ENCODE results near the gene TULP4. TPM values are rescaled to one million over a fixed set of nuclear protein-coding genes. Genes with fewer than 3 reads are reported as not detected.
"Not testable (repeated sequence)": the region's sequence is repeated elsewhere in the genome, so short reads cannot be mapped to it uniquely, and the experiment has no call there.

TULP4 gene
- total and polyA plus RNA-seq, 7 donors, result 2.4 to 142 (median 98.7) TPM

- Histone ChIP-seq H3K4me1 (peaks cover 0 to 14% (median 10%) of the 10 kb centered on the region in 4 donors), H3K27ac (no peak overlapping the region), H3K36me3 (no peaks in the 10 kb centered on the region), H3K27me3 (peaks cover 11 to 64% (median 20%) of the 10 kb centered on the region in 3 donors), H3K9me3 (no peaks in the 10 kb centered on the region), H3K4me3 (peak overlapping the region in 2 of 4 donors; percentile 30)
- DNase-seq, result no peak
- intact Hi-C loops (cut with DNase I), result loop anchor here (5.0 kb wide), 1 partner anchor 296 kb away; no protein-coding TSS in a partner anchor
- TF ChIP-seq, protein P1, sequence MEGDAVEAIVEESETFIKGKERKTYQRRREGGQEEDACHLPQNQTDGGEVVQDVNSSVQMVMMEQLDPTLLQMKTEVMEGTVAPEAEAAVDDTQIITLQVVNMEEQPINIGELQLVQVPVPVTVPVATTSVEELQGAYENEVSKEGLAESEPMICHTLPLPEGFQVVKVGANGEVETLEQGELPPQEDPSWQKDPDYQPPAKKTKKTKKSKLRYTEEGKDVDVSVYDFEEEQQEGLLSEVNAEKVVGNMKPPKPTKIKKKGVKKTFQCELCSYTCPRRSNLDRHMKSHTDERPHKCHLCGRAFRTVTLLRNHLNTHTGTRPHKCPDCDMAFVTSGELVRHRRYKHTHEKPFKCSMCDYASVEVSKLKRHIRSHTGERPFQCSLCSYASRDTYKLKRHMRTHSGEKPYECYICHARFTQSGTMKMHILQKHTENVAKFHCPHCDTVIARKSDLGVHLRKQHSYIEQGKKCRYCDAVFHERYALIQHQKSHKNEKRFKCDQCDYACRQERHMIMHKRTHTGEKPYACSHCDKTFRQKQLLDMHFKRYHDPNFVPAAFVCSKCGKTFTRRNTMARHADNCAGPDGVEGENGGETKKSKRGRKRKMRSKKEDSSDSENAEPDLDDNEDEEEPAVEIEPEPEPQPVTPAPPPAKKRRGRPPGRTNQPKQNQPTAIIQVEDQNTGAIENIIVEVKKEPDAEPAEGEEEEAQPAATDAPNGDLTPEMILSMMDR (IDR thresholded peaks at IDR 0.05), result peak in 1 of 4 experiments; percentile 40
- TF ChIP-seq POLR2A (IDR thresholded peaks at IDR 0.05) (no peak), POLR2AphosphoS5 (IDR thresholded peaks at IDR 0.05) (no peak)
- 4 to 6% methylated on average over 18 of the region's 18 CpGs for WGBS, 2 donors
Measured at GRCh38 chr6:158518191-158519127, 206.2 kb downstream of the TULP4 start.

DNA sequence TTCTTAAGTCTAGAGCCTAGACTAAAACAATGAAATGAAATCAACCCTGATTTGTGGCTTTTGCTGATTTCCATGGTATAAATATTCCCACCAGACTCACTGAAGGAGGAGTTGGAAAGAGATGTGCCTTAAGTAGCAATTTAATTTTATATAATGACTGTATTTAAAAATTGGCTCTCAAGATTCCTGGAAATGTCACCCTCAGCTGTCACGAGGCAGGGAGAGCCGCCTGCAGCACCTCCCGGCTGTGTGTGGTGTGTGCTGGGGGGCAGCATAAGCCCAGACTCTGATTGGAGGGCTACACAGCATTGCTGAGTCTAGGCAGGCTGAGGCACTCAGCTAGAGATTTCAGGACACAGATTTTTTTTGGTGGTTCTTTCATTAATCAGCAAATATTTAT is 207.0 kb downstream of the TULP4 start:
- Histone ChIP-seq H3K36me3 (no peaks in the 10 kb centered on the region), H3K27ac (no peak overlapping the region), H3K4me3 (no peak overlapping the region), H3K4me1 (peaks cover 0 to 14% (median 10%) of the 10 kb centered on the region in 4 donors), H3K9me3 (no peaks in the 10 kb centered on the region), H3K27me3 (peaks cover 11 to 70% (median 22%) of the 10 kb centered on the region in 3 donors)
- TF ChIP-seq, protein P1 (IDR thresholded peaks at IDR 0.05), result no peak
- no peak for TF ChIP-seq EP300 (IDR thresholded peaks at IDR 0.05)
- no peak for TF ChIP-seq POLR2AphosphoS5 (IDR thresholded peaks at IDR 0.05)
- no peak for TF ChIP-seq POLR2A (IDR thresholded peaks at IDR 0.05)
- 74 to 79% methylated on average over 3 of the region's 3 CpGs for WGBS, 2 donors
- intact Hi-C loops (cut with DNase I), result loop anchor here (5.0 kb wide), 1 partner anchor 297 kb away; no protein-coding TSS in a partner anchor
- DNase-seq, result no peak

GRCh38 chr6:158519761-158520160 is 207.5 kb downstream of the TULP4 start:
- intact Hi-C loops (cut with DNase I), result loop anchor here (5.0 kb wide), 1 partner anchor 297 kb away; no protein-coding TSS in a partner anchor
- Histone ChIP-seq H3K27ac (no peak overlapping the region), H3K4me3 (no peak overlapping the region), H3K36me3 (no peaks in the 10 kb centered on the region), H3K4me1 (peaks cover 0 to 14% (median 10%) of the 10 kb centered on the region in 4 donors), H3K9me3 (no peaks in the 10 kb centered on the region), H3K27me3 (peaks cover 11 to 75% (median 26%) of the 10 kb centered on the region in 3 donors)
- DNase-seq, result no peak
- TF ChIP-seq EP300 (IDR thresholded peaks at IDR 0.05) (no peak), POLR2AphosphoS5 (IDR thresholded peaks at IDR 0.05) (no peak), POLR2A (IDR thresholded peaks at IDR 0.05) (no peak)
- TF ChIP-seq, protein P1 (IDR thresholded peaks at IDR 0.05), result no peak
- WGBS, 2 donors, result 66 to 85% methylated on average over 4 of the region's 4 CpGs

- peaks cover 11 to 78% (median 30%) of the 10 kb centered on the region in 3 donors for H3K27me3 ChIP-seq
Measured at GRCh38 chr6:158520975-158521374, 208.7 kb downstream of the TULP4 start.

DNA sequence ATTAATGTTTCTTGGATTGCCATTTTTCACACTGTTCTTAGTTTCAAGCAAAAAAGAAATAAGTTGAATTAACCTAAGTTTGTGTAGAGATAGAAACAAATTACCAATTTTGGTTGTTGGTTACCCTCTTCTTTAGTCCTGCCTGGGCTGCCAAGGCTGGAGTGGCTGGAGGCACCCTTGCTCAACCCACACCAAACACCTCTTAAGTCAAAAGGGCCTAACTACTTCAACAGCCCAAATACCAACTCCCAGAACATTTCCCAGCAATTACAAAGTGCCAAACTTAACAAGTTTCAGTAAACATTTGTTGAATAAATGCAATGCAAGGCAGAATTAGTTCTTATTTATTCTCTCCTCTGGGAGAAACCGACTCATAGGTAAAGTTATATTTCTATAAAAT is 209.5 kb downstream of the TULP4 start:
- TF ChIP-seq, protein P1 (IDR thresholded peaks at IDR 0.05), result no peak
- TF ChIP-seq POLR2A (IDR thresholded peaks at IDR 0.05), result no peak
- TF ChIP-seq POLR2AphosphoS5 (IDR thresholded peaks at IDR 0.05), result no peak
- no peak for TF ChIP-seq EP300 (IDR thresholded peaks at IDR 0.05)
- Histone ChIP-seq H3K27me3 (peaks cover 8 to 70% (median 25%) of the 10 kb centered on the region in 3 donors), H3K4me1 (peaks cover 0 to 11% (median 8%) of the 10 kb centered on the region in 4 donors), H3K4me3 (no peak overlapping the region), H3K9me3 (no peaks in the 10 kb centered on the region), H3K36me3 (no peaks in the 10 kb centered on the region), H3K27ac (no peak overlapping the region)
- DNase-seq, result no peak
- intact Hi-C loops (cut with DNase I), result no loop called here
- WGBS, 2 donors, result 85% methylated on average over 1 of the region's 1 CpG

More at GRCh38 chr6:158520975-158521374, 208.7 kb downstream of the TULP4 start:
- H3K4me3 ChIP-seq; H3K27ac ChIP-seq; H3K36me3 ChIP-seq; intact Hi-C loops (cut with DNase I); H3K9me3 ChIP-seq; DNase-seq: not testable (repeated sequence)
- WGBS, 2 donors, result 94 to 95% methylated on average over 7 of the region's 7 CpGs
- peaks cover 0 to 12% (median 10%) of the 10 kb centered on the region in 4 donors for H3K4me1 ChIP-seq

Measured in sigmoid colon (tissue), 7 donors.